ENCODE data around the gene TSHZ2.
A peak's percentile ranks its signal among the peaks of the same experiment; 100 is the strongest.

The TSHZ2 gene

GRCh38 chr20:53032478-53032932 lies 60.3 kb downstream of the TSHZ2 start:
- DNase-seq = no peak

- no peak for DNase-seq
Measured at GRCh38 chr20:53033176-53033575, 61.0 kb downstream of the TSHZ2 start.

GRCh38 chr20:53034899-53035298 lies 62.7 kb downstream of the TSHZ2 start:
- DNase-seq = no peak

GRCh38 chr20:53036992-53037391 lies 64.8 kb downstream of the TSHZ2 start:
- DNase-seq = no peak

- DNase-seq = no peak
Measured at GRCh38 chr20:53037621-53038020, 65.5 kb downstream of the TSHZ2 start.

GRCh38 chr20:53038299-53038698 lies 66.1 kb downstream of the TSHZ2 start:
- DNase-seq = no peak

GRCh38 chr20:53040693-53041589 lies 68.8 kb downstream of the TSHZ2 start:
- DNase-seq = no peak

GRCh38 chr20:53042521-53042920 lies 70.4 kb downstream of the TSHZ2 start:
- no peak for DNase-seq

GRCh38 chr20:53044296-53044695 lies 72.1 kb downstream of the TSHZ2 start:
- no peak for DNase-seq

- DNase-seq = no peak
Measured at GRCh38 chr20:53045941-53046340, 73.8 kb downstream of the TSHZ2 start.

GRCh38 chr20:53047203-53047602 lies 75.0 kb downstream of the TSHZ2 start:
- DNase-seq = no peak

- no peak for DNase-seq
Measured at GRCh38 chr20:53048387-53048786, 76.2 kb downstream of the TSHZ2 start.

- DNase-seq = peak in 1 of 2 experiments; percentile 65
Measured at GRCh38 chr20:53050338-53050737, 78.2 kb downstream of the TSHZ2 start.

GRCh38 chr20:53052380-53052779 lies 80.2 kb downstream of the TSHZ2 start:
- no peak for DNase-seq

- no peak for DNase-seq
Measured at GRCh38 chr20:53053595-53053994, 81.4 kb downstream of the TSHZ2 start.

- DNase-seq = no peak
Measured at GRCh38 chr20:53055367-53056067, 83.4 kb downstream of the TSHZ2 start.

- no peak for DNase-seq
Measured at GRCh38 chr20:53057579-53057978, 85.4 kb downstream of the TSHZ2 start.

GRCh38 chr20:53059848-53060247 lies 87.7 kb downstream of the TSHZ2 start:
- no peak for DNase-seq

GRCh38 chr20:53061192-53062108 lies 89.3 kb downstream of the TSHZ2 start:
- DNase-seq = no peak

GRCh38 chr20:53064935-53065334 lies 92.8 kb downstream of the TSHZ2 start:
- no peak for DNase-seq

GRCh38 chr20:53068241-53068640 lies 96.1 kb downstream of the TSHZ2 start:
- no peak for DNase-seq

GRCh38 chr20:53069132-53069531 lies 97.0 kb downstream of the TSHZ2 start:
- no peak for DNase-seq

- DNase-seq = no peak
Measured at GRCh38 chr20:53070224-53070623, 98.1 kb downstream of the TSHZ2 start.
